Endothelial cell of umbilical vein (primary cell): ENCODE results near the gene CEACAM6. TPM values are rescaled to one million over a fixed set of nuclear protein-coding genes. Genes with fewer than 3 reads are reported as not detected.

ENCODE experiments used
- BruUV-seq: library from RNA; stranded (reverse); fragments of 400-500 nt; replicated peaks from 2 replicates; lab custom pipeline; 2021; lab: Mats Ljungman, UMichigan
- CTCF ChIA-PET: fragments of 300-600, 350-600 bp; sonication (Branson Sonifier 250); formaldehyde crosslinking; loops from one replicate; lab custom pipeline; 2021; ENCODE audit warnings: antibody characterized with exemption, inconsistent platforms; lab: Charles Lee
- POLR2A ChIA-PET: fragments of 300-600, 350-600 bp; sonication (Branson Sonifier 250); formaldehyde crosslinking; loops from one replicate; lab custom pipeline; 2021; ENCODE audit warnings: antibody characterized with exemption, inconsistent platforms; lab: Charles Lee
- DNase-seq: peaks from one replicate; pipeline ENCODE4 v3.0.0-alpha.2; 2011; ENCODE audit warnings: low read depth, low spot score
- FAIRE-seq: peaks from 2 replicates; lab custom pipeline; 2011; peaks lifted over from hg19 to GRCh38; lab: Jason Lieb, UNC
- H2AFZ ChIP-seq: 2 replicates; pipeline ENCODE4 v1.6.0; 2012; ENCODE audit warnings: low read depth, low read length, control low read depth, inconsistent platforms
- H3K27ac ChIP-seq: 2 replicates; pipeline ENCODE4 v1.5.1; 2011; ENCODE audit warnings: low read depth, mild to moderate bottlenecking, control low read depth, low read length, moderate library complexity; ENCODE audit not compliant: insufficient read depth
- H3K27me3 ChIP-seq, 2 experiments: 2 replicates each; pipeline versions ENCODE4 v1.6.0 to v1.6.1; 2011; ENCODE audit warnings: low read length in 2 of 2, mixed read lengths in 1 of 2; ENCODE audit not compliant: control insufficient read depth in 2 of 2, insufficient read depth in 2 of 2
- H3K36me3 ChIP-seq, 2 experiments: 2 replicates in 1 of 2; 3 replicates in 1 of 2; pipeline ENCODE4 v1.5.1; 2011; ENCODE audit warnings: low read length in 2 of 2, mild to moderate bottlenecking in 1 of 2, moderate library complexity in 1 of 2; ENCODE audit not compliant: control insufficient read depth in 2 of 2, insufficient read depth in 2 of 2; ENCODE audit errors: extremely low read depth in 1 of 2
- H3K4me1 ChIP-seq: 3 replicates; pipeline ENCODE4 v1.5.1; 2011; ENCODE audit warnings: mild to moderate bottlenecking, low read length; ENCODE audit not compliant: control insufficient read depth, insufficient read depth; ENCODE audit errors: extremely low read depth
- H3K4me2 ChIP-seq: 2 replicates; pipeline ENCODE4 v1.6.1; 2011; ENCODE audit warnings: low read length, control low read depth, mixed read lengths; ENCODE audit not compliant: insufficient read depth
- H3K4me3 ChIP-seq, 3 experiments: fragments of 200-600 bp in 1 of 3; sonication (generic), shearing (Covaris generic) in 1 of 3; replicated peaks in 1 of 3; 2 replicates each; pipeline ENCODE4 v1.5.1; 2011 to 2016; ENCODE audit warnings: control low read depth in 3 of 3, low read length in 3 of 3, mild to moderate bottlenecking in 2 of 3, inconsistent platforms in 1 of 3, low read depth in 1 of 3, moderate library complexity in 1 of 3; ENCODE audit not compliant: insufficient read depth in 1 of 3
- H3K79me2 ChIP-seq: 2 replicates; pipeline ENCODE4 v1.6.0; 2012; ENCODE audit warnings: low read length, inconsistent platforms; ENCODE audit not compliant: control insufficient read depth, insufficient read depth
- H3K9ac ChIP-seq: replicated peaks from 2 replicates; pipeline ENCODE3; 2011; ENCODE audit warnings: low read length, control low read depth; ENCODE audit not compliant: insufficient read depth; ENCODE audit errors: extremely low read depth
- H3K9me1 ChIP-seq: replicated peaks from 3 replicates; pipeline ENCODE4 v1.6.0; 2011; ENCODE audit warnings: mild to moderate bottlenecking, low read length; ENCODE audit not compliant: control insufficient read depth, insufficient read depth; ENCODE audit errors: extremely low read depth
- H3K9me3 ChIP-seq: replicated peaks from 2 replicates; pipeline ENCODE4 v1.5.1; 2012; ENCODE audit warnings: low read length, inconsistent platforms; ENCODE audit not compliant: control insufficient read depth, insufficient read depth
- H4K20me1 ChIP-seq: replicated peaks from 2 replicates; pipeline ENCODE3; 2011; ENCODE audit warnings: mild to moderate bottlenecking, low read length; ENCODE audit not compliant: control insufficient read depth, insufficient read depth; ENCODE audit errors: extremely low read depth
- EZH2 ChIP-seq: IDR thresholded peaks from 2 replicates; pipeline ENCODE4 v1.6.1; 2012; ENCODE audit warnings: borderline replicate concordance, low read depth, mild to moderate bottlenecking, moderate library complexity, low read length, inconsistent platforms; ENCODE audit not compliant: severe bottlenecking
- FOS ChIP-seq: IDR thresholded peaks from 2 replicates; pipeline ENCODE4 v1.6.1; 2011; ENCODE audit warnings: mild to moderate bottlenecking, low read length, moderate library complexity, borderline replicate concordance; ENCODE audit not compliant: insufficient read depth
- GATA2 ChIP-seq: IDR thresholded peaks from 2 replicates; pipeline ENCODE4 v1.7.0; 2011; ENCODE audit warnings: low read depth, mild to moderate bottlenecking, moderate library complexity, mixed read lengths, low read length; ENCODE audit not compliant: insufficient read length, insufficient read depth
- JUN ChIP-seq: IDR thresholded peaks from 2 replicates; pipeline ENCODE4 v1.6.1; 2011; ENCODE audit warnings: borderline replicate concordance, low read depth; ENCODE audit not compliant: insufficient read length, insufficient read depth
- MAX ChIP-seq: IDR thresholded peaks from 2 replicates; pipeline ENCODE4 v1.6.1; 2011; ENCODE audit not compliant: insufficient read depth, insufficient read length
- MYC ChIP-seq: IDR thresholded peaks from one replicate; pipeline ENCODE4 v1.6.1; 2011; ENCODE audit warnings: mild to moderate bottlenecking, low read depth, low read length
- POLR2A ChIP-seq: IDR thresholded peaks from 2 replicates; pipeline ENCODE4 v1.6.1; 2012; ENCODE audit warnings: low read depth, mild to moderate bottlenecking, control low read depth, low read length
- POLR2AphosphoS5 ChIP-seq: IDR thresholded peaks from 2 replicates; pipeline ENCODE4 v1.6.1; 2012; ENCODE audit warnings: low read depth, mild to moderate bottlenecking, control low read depth, low read length, moderate library complexity; ENCODE audit not compliant: insufficient read depth
- dilution Hi-C: fragments of 300-500 bp; cut with MboI; formaldehyde crosslinking; loops from one replicate; pipeline ENCODE4 v1.15.0; 2019; ENCODE audit warnings: low sequenced_read_pairs; ENCODE audit not compliant: extremely low pct_ligation_motif_present
- intact Hi-C: fragments of 100-400 bp; cut with micrococcal nuclease; formaldehyde crosslinking; loops from one replicate; pipeline ENCODE4 v1.10.0; 2022
- polyA plus RNA-seq, 4 experiments: library from polyadenylated mRNA; depleted of rRNA in 3 of 4; stranded (reverse) in 3 of 4; unstranded in 1 of 4; fragments of >200 nt; gene quantifications; 2 replicates each; pipeline versions ENCODE4 v1.2.1 to v1.2.3, GENCODE V29; 2011 to 2012; ENCODE audit warnings: missing spikeins in 1 of 4
- total RNA-seq: library from RNA; stranded (reverse); gene quantifications from 2 replicates; pipeline ENCODE4 v1.2.3, GENCODE V29; 2021
- TF ChIP-seq, protein P1 (sequence below), 2 donors: IDR thresholded peaks; 1 replicate in 1 of 2; 2 replicates in 1 of 2; pipeline ENCODE4 v1.5.1; 2011; ENCODE audit warnings: low read length in 2 of 2, mild to moderate bottlenecking in 2 of 2, moderate library complexity in 2 of 2, control low read depth in 1 of 2, inconsistent platforms in 1 of 2, low read depth in 1 of 2; ENCODE audit not compliant: insufficient read depth in 1 of 2; ENCODE audit errors: extremely low read depth in 1 of 2

Gene CEACAM6
- total and polyA plus RNA-seq, 2 donors (not counting 3 experiments of a cell fraction or from before 2014, with no cell fraction given) = not detected

DNA sequence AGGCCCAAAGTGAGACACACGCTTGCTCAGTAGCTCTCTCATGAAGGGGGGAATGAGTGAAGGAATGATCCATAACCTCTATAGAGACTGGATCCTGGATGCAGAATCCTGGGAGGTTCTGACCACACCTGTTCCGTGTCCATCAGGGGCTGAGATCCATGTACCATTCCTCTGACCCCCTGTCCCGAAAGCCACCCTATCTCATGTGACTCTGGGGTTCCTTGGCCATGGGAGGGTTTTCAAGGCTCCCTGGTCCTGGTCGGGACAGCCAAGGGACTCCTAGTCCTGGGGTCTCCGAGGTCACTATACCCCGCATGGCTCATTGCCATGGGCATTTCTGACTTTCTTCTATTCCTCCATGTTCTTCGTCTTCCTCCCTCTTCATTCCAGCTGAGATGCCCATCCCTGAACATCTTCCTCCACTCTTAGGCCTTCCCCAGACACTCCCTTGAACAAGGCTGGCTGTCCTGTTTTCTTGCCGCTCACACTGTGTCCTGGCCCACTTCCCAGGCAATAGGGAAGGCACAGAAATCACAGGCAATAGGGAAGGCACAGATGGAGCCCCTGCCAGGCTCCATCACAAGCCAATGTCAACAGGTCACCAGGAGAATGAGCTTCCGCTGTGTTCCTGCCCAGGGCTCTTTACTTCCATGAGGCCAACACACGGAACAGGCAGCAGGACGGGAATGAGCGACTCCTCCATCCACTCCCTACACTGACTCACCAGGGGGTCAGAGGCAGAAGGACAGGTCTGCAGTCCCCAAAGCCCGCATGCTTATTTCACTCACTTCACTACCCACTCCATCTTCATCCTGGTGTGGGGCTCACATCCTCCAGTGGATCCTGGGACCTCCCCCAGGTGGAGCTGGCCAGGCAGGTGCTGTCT is 43.7 kb upstream of the CEACAM6 start:
- no peak overlapping the region for H2AFZ ChIP-seq
- no peak for DNase-seq
- no peaks in the 10 kb centered on the region for H3K4me1 ChIP-seq
- BruUV-seq = no TSS peak
- H3K4me2 ChIP-seq = no peak overlapping the region
- CTCF ChIA-PET = no interaction called here
- H3K27me3 ChIP-seq = no peaks in the 10 kb centered on the region
- H3K79me2 ChIP-seq = no peaks in the 10 kb centered on the region
- no peak overlapping the region for H3K4me3 ChIP-seq
- TF ChIP-seq, protein P1, sequence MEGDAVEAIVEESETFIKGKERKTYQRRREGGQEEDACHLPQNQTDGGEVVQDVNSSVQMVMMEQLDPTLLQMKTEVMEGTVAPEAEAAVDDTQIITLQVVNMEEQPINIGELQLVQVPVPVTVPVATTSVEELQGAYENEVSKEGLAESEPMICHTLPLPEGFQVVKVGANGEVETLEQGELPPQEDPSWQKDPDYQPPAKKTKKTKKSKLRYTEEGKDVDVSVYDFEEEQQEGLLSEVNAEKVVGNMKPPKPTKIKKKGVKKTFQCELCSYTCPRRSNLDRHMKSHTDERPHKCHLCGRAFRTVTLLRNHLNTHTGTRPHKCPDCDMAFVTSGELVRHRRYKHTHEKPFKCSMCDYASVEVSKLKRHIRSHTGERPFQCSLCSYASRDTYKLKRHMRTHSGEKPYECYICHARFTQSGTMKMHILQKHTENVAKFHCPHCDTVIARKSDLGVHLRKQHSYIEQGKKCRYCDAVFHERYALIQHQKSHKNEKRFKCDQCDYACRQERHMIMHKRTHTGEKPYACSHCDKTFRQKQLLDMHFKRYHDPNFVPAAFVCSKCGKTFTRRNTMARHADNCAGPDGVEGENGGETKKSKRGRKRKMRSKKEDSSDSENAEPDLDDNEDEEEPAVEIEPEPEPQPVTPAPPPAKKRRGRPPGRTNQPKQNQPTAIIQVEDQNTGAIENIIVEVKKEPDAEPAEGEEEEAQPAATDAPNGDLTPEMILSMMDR (IDR thresholded peaks at IDR 0.05; ENCODE audit: extremely low read depth in 1 of 2, insufficient read depth in 1 of 2, low read depth in 1 of 2, low read length in 2 of 2) = no peak
- no peak for TF ChIP-seq JUN
- no peak for TF ChIP-seq GATA2
- no peak for TF ChIP-seq POLR2A
- no peak for TF ChIP-seq EZH2
- no peak for TF ChIP-seq POLR2AphosphoS5
- TF ChIP-seq FOS = no peak
- no peak for TF ChIP-seq MAX
- no peak for TF ChIP-seq MYC
- POLR2A ChIA-PET = no interaction called here
- H4K20me1 ChIP-seq = no peaks in the 10 kb centered on the region
- H3K36me3 ChIP-seq = no peaks in the 10 kb centered on the region
- H3K9me1 ChIP-seq = no peaks in the 10 kb centered on the region
- H3K9ac ChIP-seq = no peak overlapping the region
- H3K9me3 ChIP-seq = no peaks in the 10 kb centered on the region
- FAIRE-seq = no peak
- no peak overlapping the region for H3K27ac ChIP-seq
- intact Hi-C loops = no loop called here
- dilution Hi-C loops = no loop called here
